ENCODE results near the gene COL25A1.
"Not testable (repeated sequence)": the region's sequence is repeated elsewhere in the genome, so short reads cannot be mapped to it uniquely, and the experiment has no call there.

- not testable (repeated sequence) for TF ChIP-seq CTCF (IDR thresholded peaks at IDR 0.05; ENCODE audit: low read depth, low read length); MAX (IDR thresholded peaks at IDR 0.05; ENCODE audit: low read depth, low read length); POLR2A (IDR thresholded peaks at IDR 0.05; ENCODE audit: extremely low read depth, insufficient read length); MYC (IDR thresholded peaks at IDR 0.05; ENCODE audit: low read depth, low read length)
Measured at GRCh38 chr4:109021630-109022029, 280.8 kb downstream of the COL25A1 start.

All from NB4 (cell line).